ENCODE results near the gene KLHL30. TPM values are rescaled to one million over a fixed set of nuclear protein-coding genes. Genes with fewer than 3 reads are reported as not detected.

Gene KLHL30
- total RNA-seq, 1 donor from 2014 or later: not detected

- peaks cover 85% of the 10 kb centered on the region for H3K36me3 Mint-ChIP-seq (ENCODE audit: low read depth)
- no peak for DNase-seq
- no peak overlapping the region for H3K27ac Mint-ChIP-seq
- POLR2A ChIA-PET: no interaction called here
- H3K9me3 Mint-ChIP-seq: no peaks in the 10 kb centered on the region
- CTCF ChIA-PET: no interaction called here
- no peak overlapping the region for H3K4me3 Mint-ChIP-seq
- ATAC-seq (ENCODE audit: low read depth): no peak
- intact Hi-C loops (cut with micrococcal nuclease): no loop called here
- TF ChIP-seq, protein P1, sequence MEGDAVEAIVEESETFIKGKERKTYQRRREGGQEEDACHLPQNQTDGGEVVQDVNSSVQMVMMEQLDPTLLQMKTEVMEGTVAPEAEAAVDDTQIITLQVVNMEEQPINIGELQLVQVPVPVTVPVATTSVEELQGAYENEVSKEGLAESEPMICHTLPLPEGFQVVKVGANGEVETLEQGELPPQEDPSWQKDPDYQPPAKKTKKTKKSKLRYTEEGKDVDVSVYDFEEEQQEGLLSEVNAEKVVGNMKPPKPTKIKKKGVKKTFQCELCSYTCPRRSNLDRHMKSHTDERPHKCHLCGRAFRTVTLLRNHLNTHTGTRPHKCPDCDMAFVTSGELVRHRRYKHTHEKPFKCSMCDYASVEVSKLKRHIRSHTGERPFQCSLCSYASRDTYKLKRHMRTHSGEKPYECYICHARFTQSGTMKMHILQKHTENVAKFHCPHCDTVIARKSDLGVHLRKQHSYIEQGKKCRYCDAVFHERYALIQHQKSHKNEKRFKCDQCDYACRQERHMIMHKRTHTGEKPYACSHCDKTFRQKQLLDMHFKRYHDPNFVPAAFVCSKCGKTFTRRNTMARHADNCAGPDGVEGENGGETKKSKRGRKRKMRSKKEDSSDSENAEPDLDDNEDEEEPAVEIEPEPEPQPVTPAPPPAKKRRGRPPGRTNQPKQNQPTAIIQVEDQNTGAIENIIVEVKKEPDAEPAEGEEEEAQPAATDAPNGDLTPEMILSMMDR (IDR thresholded peaks at IDR 0.05): no peak
- no peaks in the 10 kb centered on the region for H3K4me1 Mint-ChIP-seq
- no peaks in the 10 kb centered on the region for H3K27me3 Mint-ChIP-seq
Measured at GRCh38 chr2:238190445-238190844, 52.0 kb downstream of the KLHL30 start.

Other genes starting within 250 kb of the KLHL30 start
- gene UBE2F, start 171.7 kb upstream of the KLHL30 start, total RNA-seq: 32.4 and 41.2 TPM in 2 replicates
- gene SCLY, start 77.7 kb upstream of the KLHL30 start, total RNA-seq: 24.1 and 26.9 TPM in 2 replicates
- gene ESPNL, start 38.3 kb upstream of the KLHL30 start, total RNA-seq: 0.27 and 0.42 TPM in 2 replicates
- gene ERFE, start 20.3 kb downstream of the KLHL30 start, total RNA-seq: not detected in 2 replicates
- gene ILKAP, start 65.0 kb downstream of the KLHL30 start, total RNA-seq: 64.4 and 77.3 TPM in 2 replicates
- gene HES6, start 101.4 kb downstream of the KLHL30 start, total RNA-seq: 4.4 and 5.0 TPM in 2 replicates
- gene PER2, start 149.9 kb downstream of the KLHL30 start, total RNA-seq: 15.8 and 16.6 TPM in 2 replicates
- gene TRAF3IP1, start 181.8 kb downstream of the KLHL30 start, total RNA-seq: 9.5 and 9.9 TPM in 2 replicates